Hematopoietic multipotent progenitor cell (in vitro differentiated cells): ENCODE data around the gene RPS27A. TPM values are rescaled to one million over a fixed set of nuclear protein-coding genes. Genes with fewer than 3 reads are reported as not detected.
"Not testable (repeated sequence)": the region's sequence is repeated elsewhere in the genome, so short reads cannot be mapped to it uniquely, and the experiment has no call there.

ENCODE experiments used
- DNase-seq, 3 donors: peaks; one replicate each; pipeline ENCODE4 v3.0.0-alpha.2; 2011 to 2015; ENCODE audit warnings: low read depth in 2 of 3, low spot score in 2 of 3
- total RNA-seq: library from RNA; depleted of rRNA; stranded (reverse); fragments of >200 nt; gene quantifications from one replicate; pipeline ENCODE4 v1.2.3, GENCODE V29; 2012

Gene RPS27A
- 978 TPM for total RNA-seq

DNA sequence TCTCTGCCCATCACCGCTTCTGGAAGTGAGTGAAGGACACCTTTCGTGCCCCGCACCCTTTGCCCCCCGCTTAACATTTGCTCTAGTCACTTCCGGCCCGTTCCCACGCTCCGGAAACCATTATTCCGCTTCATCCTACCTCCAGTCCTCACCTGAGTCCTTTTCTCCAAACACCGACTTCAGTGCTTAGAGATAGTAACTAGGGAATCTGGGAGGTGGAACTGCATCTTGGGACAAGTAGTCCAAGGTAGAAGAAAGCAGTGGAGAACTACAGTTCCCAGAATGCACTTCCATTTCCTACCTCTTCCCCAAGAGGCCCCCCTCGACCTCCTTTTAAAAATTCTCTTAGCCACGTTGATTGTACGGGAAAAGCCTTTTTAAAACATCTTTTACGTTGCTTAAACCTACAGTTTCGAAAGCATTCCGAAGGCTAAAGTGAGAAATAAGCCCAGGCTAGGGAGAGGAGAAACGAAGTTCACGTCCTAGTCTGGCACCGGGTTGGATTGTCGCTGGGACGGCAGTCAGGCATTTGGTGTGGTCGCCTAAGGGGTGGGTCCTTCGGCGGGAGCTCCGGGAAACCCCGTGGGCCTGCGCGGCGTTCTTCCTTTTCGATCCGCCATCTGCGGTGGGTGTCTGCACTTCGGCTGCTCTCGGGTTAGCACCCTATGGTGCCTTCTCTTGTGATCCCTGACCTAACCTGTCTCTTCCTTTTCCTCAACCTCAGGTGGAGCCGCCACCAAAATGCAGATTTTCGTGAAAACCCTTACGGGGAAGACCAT is at the start of gene RPS27A, which contains the start of gene CLHC1:
Gene RPS27A, plus strand, starts transcription at position 605 of the 779 bp plus-strand sequence. Its CDS starts 137 bp downstream, at position 742.
Gene CLHC1, minus strand, starts transcription at position 210 of the 779 bp plus-strand sequence. CDS start 9,882 bp downstream, outside the sequence.
- DNase-seq, result peak; percentile 87 to 93 (median 91)

DNA sequence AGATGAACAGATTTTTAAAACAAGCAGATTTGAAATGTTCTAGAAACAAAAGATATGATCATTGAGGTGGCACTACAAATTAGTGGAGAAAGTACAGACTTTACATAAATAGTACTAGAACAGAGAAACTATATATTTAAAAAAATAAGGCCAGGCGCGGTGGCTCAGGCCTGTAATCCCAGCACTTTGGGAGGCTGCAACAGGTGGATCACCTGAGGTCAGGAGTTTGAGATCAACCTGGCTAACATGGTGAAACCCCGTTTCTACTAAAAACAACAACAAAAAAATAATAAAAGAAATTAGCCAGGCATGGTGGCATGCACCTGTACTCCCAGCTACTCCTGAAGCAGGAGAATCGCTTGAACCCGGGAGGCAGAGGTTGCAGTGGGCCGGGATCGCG is 45.7 kb upstream of the RPS27A start:
- not testable (repeated sequence) for DNase-seq

DNA sequence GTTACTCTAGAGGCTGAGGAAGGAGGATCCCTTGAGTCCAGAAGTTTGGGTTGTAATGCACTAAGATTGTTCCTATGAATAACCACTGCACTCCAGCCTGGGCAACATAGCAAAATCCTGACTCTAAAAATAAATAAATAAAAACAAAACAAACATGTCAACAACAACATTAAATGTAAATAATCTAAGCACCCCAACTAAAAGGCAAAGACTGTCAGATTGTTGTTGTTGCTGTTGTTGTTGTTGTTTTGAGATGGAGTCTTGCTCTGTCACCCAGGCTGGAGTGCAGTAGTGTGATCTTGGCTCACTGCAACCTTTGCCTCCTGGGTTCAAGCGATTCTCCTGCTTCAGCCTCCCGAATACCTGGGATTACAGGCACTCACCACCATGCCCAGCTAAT is 40.6 kb upstream of the RPS27A start:
- not testable (repeated sequence) for DNase-seq

DNA sequence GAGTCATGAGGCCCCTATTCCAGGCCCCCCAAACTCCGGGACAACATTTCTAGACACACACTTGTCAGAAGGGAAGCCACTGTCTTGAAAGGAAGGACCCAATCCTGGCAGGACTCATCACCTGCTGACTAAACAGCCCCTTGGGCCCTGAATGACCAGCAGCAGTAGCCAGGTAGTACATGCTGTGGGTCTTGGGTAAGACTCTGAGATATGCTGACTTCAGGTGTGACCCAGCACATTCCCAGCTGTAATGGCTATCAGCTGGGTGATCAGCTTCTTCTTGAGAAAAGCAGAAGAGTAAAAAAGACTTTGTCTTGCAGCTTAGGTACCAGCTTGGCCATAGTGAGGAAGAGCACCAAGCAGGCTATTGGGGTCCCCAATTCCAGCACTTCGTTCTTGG is 36.0 kb upstream of the RPS27A start:
- DNase-seq, result no peak

DNA sequence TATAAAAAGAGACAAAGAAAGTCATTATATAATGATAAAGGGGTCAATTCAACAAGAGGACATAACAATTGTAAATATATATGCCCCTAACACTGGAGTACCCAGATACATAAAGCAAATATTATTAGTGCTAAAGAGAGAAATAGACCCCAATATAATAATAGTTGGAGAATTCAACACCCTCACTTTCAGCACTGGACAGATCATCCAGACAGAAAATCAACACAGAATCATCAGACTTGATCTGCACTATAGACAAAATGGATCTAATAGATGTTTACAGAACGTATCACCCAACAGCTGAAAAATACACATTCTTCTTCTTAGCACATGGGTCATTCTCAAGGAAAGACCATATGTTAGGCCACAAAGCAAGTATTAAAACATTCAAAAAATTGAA is 32.1 kb upstream of the RPS27A start:
- DNase-seq, result no peak

DNA sequence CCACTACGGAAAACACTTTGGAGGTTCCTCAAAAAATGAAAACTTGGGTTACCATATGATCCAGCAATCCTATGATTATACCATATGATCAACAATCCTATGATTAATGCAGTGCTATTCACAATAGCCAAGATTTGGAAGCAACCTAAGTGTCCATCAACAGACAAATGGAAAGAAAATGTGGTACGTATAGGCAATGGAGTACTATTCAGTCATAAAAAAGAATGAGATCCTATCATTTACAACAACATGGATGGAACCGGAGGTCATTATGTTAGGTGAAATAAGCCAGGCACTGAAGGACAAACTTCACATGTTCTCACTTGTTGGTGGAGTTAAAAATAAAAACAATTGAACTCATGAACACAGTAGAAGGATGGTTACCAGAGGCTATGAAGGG is 28.0 kb upstream of the RPS27A start:
- DNase-seq, result no peak

DNA sequence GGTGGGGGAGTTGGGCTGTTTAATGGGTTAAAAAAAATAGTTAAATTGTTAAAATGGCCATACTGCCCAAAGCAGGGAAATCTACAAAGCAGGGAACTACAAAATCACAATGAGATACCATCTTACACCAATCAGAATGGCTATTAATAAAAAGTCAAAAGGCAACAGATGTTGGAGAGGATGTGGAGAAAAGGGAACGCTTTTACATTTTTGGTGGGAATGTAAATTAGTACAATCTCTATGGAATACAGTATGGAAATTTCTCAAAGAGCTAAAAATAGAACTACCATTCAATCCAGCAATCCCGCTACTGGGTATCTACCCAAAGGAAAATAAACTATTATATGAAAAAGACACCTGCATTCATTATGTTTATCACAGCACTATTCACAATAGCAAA is 27.5 kb upstream of the RPS27A start:
- no peak for DNase-seq

DNA sequence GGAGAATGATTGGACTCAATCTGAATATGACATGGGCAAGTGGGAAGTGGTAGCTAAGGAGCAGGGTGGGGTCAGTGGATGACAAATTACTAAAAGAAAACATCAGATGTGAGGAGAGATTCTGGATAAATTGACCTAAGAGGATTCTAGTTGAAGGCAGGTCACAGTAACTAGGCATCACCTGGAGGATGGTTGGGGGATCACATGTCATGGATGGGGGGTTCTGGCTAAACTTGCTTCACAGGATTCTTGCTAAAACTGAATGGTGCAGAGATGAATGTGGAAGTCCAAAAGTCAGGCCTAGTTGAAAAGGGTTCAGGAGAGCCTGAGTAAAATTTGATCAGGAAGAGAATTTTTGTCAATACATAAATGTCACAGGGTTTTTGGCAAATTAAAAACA is 18.7 kb upstream of the RPS27A start:
- DNase-seq, result no peak

DNA sequence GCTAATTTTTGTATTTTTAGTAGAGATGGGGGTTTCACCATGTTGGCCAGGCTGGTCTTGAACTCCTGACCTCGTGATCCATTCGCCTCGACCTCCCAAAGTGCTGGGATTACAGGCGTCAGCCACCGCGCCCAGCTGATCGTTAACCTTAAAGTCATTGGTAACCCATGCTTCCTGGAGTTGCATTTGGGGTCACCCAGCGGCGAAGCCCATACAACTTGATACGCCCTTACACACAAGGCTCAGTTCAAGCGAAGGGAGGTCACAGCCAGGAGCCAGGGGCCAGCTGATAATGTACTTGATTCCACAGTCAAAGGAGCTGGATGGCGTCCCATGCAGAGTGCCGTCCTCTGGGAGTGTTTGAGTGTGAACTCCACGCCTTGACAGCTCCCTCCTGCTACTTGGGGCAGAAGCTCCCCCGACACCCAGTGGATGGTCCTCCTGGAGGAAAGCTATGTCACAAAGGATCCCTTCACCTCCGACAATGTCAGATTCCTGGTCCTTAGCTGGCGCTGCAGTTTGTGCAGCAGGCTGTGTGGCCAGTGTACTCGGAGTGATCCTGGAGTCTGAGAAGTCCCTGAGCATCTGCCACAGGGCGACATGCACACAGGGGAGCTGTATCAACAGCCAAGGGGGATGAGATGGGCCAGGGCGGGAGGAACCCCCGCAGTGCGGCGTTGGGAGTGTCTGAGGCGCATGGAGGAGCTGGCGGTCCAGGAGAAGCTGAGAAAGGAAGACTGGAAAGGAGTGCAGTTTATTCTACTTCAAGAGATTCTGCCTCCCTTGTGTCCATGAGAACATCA is 8.3 kb upstream of the RPS27A start:
- no peak for DNase-seq

DNA sequence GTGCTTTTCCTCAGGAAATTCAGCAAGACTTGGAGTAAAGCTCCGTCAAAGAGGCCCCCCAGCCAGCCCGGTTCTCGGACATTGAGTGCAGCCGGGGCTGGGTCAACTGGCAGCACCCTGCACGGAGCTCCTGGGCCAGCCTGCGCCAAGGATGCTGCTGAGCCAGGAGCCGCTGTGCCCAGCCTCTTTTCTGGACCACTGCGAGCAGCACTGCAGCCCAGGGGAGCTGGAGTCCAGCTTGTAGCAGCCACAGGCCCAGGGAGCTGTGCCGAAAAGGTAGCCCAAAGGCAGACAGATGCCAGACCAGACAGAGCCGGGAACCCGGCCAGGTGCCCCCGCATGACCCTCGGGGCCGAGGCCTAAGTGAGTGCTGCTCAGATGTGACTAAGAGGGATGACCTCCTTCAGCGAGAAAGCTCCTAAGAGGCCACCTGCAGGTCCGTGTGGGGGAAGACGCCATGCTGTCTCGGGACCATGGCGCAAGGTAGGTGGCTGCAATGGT is 7.7 kb upstream of the RPS27A start:
- no peak for DNase-seq

DNA sequence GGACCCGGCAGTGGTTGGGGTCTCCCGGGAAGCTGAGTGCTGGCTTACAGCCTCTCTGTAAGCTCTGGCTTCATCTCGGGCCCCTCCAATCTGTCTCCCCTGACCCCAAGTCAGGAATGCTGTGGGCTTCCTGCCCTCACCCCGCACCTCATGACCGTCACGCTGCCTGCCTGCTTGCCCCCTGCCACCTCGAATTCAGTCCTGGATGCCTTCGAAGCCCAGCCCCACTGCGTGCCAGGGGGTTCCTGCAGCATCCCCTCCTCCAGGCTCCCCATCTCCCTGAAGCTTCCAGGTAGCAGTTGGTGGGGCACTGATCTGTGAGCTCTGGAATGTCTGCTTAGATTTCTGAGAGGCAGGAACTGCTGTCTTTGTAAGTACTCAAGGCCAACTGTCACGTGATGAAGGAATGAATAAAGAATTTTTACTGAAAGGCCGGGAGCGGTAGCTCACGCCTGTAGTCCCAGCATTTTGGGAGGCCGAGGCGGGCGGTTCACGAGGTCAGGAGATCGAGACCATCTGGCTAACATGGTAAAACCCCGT is 6.9 kb upstream of the RPS27A start:
- DNase-seq, result no peak

DNA sequence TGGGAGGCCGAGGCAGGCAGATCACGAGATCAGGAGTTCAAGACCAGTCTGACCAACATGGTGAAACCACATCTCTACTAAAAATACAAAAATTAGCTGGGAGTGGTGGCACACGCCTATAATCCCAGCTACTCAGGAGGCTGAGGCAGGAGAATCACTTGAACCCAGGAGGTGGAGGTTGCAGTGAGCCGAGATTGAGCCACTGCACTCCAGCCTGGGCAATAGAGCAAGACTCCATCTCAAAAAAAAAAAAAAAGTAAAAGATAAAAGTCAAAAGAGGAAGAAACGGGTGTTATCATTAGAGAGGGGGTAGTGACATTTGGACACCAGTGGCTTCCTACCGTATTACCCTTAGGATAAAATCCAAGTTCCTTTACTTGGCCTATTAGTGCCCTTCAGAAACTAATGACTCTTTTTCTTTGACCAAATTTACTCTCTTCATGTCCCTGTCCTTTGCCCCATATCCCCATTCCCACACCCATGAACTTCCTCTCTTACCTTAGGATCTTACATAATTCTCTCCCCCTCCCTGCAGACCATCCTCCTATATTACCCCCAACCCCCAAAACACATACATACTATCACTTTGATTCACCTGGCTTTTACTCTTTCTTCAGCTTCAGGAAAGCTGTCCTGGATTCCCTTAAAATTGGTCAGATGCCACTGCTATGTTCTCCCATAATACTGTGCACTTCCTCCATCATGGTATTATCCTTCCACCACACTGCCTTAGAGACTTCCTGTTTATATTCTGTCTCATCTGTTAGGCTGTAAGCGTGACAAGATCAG is 4.9 kb upstream of the RPS27A start:
- DNase-seq, result peak in 1 of 3 donors; percentile 20

DNA sequence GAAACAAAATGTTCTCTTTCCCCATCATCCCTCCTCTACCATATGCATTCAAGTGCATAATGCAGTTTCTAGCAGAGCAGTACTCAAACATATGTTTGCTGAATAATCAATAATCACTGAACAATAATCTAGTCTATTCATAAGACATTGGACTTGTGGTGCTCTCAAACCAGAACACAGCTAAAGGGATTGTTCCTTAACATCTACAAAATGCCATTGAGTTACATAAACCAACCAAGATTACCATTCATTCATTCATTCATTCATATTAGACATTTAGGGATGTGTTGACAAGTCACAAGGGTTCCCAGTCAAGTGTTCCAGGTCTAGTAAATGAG is 4.3 kb upstream of the RPS27A start:
- DNase-seq, result no peak

DNA sequence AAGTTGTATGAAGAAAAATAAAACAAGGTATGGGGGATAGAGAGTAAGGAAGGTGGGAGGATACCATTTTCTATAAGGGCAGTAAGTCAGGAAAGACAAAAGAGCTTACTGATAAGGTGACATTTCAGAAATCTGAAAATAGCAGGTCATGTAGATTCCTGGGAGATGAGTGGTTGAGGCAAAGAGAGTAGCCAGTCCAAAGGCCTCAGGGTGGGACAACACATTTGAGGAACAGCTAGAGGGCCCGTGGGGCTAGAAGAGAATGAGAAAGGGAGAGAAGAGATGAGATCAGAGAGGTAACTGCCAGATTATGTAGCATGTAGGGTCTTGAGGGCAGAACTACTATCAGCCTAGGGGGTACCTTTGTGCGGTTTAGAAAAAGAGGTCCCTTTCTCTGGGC is 3.3 kb upstream of the RPS27A start:
- DNase-seq, result no peak

DNA sequence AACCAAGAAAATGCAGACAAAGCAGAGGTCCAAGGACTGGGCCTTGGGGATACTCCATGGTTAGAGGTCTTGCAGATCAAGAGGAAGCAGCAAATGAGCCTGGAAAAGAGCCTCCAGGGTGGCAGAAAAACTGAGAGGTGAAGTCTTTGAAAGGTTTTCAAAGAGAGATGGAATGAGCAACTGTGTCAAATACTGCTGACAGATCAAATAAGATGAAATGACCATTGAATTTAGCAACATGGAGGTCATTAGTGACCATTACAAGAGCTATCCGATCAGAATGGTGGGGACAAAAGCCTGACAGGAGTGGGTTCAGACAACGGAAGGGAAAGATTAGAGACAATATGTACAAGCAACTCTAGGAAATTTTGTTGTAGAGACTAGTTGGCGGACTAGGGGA is 1.9 kb upstream of the RPS27A start:
- no peak for DNase-seq

DNA sequence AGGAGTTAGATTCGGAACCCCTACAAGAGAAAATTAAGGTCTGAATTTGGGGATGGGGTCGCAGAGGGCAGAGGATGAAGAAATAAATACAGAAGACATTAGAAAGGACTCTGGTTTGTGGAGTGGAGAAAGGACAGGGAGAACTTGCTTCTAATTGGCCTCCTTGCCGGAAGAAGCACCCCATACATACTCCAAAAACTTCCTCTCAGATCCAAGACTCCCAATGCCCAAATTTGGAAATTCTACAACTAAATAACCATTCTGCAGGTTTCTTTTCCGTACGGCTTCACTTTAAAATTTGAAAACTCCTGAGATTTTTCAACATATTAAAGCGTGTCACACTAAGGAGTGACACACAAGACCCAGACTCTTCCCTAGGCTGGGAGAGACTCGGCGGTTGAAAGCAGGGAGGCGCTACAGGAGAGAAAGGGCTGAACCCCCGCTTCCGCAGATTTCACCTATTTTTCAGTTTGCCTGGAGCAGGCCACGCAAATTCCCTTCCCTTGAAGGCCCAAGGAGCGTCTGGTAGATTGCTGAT is 873 bp upstream of the RPS27A start:
- no peak for DNase-seq

DNA sequence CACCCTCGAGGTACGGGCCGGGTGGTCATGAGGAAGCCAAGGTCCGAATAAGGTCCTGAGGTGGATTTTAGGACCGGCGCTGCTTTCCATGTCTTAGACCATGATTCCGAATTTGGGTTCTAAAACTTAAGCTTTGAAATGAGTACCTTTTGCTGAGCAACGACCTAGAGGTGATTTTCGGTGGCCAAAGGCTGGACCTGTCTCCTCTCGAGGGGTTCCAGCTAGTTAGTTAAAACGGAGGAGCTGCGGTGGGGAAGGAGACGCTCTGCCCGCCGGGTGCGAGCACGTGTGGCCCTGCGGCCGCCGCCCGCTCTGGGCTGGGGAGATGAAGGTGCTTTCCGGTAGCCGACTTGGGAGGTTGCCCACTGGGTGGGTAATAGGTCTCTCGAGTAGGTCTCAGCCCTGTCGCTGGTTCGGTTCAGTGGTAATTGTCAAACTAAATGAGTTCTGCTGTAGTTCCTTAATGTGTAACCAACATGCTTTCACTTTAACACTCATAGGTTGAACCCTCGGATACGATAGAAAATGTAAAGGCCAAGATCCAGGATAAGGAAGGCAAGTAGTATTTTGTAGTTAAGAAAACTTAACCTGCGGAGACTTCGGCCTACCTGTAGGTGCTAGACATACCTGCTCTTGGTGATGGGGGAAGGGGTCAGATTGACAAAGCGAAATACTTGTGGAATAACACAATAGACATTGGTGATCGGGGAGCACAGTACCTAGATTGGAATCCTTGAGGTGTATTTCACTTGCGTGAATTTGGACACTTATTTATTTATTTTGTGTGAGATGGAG is 572 bp downstream of the RPS27A start:
- DNase-seq, result peak; percentile 29 to 51 (median 47)

DNA sequence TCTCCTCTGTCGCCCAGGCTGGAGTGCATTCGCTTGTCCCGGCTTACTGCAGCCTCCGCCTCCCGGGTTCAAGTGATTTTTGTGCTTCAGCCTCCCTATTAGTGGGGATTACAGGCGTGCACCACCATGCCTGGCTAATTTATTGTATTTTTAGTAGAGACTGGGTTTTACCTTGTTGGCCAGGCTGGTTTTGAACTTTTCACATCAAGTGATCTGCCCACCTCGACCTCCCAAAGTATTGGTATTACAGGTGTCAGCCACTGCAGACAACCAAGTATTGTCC is 1.1 kb downstream of the RPS27A start:
- DNase-seq, result no peak

DNA sequence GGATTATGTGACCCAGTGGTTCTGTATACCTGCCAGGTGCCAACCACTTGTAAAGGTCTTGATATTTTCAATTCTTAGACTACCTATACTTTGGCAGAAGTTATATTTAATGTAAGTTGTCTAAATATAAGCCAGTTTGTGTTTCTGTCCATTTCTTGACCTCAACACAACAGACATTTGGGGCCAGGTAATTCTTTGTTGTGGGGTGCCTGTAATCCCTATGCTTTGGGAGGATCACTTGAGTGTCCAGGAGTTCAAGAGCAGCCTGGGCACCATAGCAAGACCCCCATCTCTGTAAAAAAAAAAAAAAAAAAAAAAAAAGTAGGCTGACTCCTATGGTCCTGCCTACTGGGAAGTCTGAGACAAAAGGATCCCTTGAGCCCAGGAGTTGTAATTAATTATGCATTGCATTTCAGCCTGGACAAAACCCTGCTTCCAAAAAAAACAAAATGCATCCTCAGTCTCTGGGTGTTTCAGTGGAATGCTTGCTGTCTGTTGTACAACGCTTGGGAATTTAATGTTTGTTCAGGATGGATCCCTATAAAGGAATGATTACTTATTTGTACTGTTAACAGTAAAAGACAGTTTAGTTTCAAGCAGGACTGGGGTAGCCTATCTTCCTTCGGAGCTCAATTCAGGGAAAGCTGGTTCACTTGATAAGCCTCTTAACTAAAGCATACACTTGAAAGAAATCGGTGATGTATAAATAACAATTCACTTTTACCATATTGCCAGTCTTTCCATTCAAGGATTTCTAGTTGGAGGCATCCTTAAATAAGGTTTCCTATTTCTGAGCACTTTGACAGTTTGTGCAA is 3.4 kb downstream of the RPS27A start:
- no peak for DNase-seq
